Thymus (tissue), 11 donors: Measurements from ENCODE around the gene PHC2. TPM values are rescaled to one million over a fixed set of nuclear protein-coding genes. Genes with fewer than 3 reads are reported as not detected.
A peak's percentile ranks its signal among the peaks of the same experiment; 100 is the strongest.

ENCODE experiments used
- DNase-seq, 9 donors: peaks; one replicate each; pipeline ENCODE4 v3.0.0-alpha.2; 2013; ENCODE audit warnings: low spot score in 9 of 9, low read depth in 6 of 9, missing footprints in 1 of 9
- H3K27ac ChIP-seq, 2 donors: one replicate each; pipeline ENCODE4 v1.5.1; 2013; ENCODE audit warnings: control low read depth in 1 of 2, low read depth in 1 of 2, low read length in 1 of 2, mild to moderate bottlenecking in 1 of 2, moderate library complexity in 1 of 2
- H3K27me3 ChIP-seq, 2 donors: one replicate each; pipeline ENCODE4 v1.5.1; 2013; ENCODE audit warnings: low read length in 1 of 2; ENCODE audit not compliant: control insufficient read depth in 2 of 2, insufficient read depth in 1 of 2
- H3K36me3 ChIP-seq, 2 donors: one replicate each; pipeline ENCODE4 v1.5.1; 2013; ENCODE audit warnings: low read length in 1 of 2, mild to moderate bottlenecking in 1 of 2, moderate library complexity in 1 of 2; ENCODE audit not compliant: control insufficient read depth in 2 of 2, insufficient read depth in 2 of 2
- H3K4me1 ChIP-seq, 2 donors: one replicate each; pipeline ENCODE4 v1.5.1; 2013; ENCODE audit warnings: low read length in 2 of 2; ENCODE audit not compliant: control insufficient read depth in 2 of 2, insufficient read depth in 2 of 2
- H3K4me3 ChIP-seq, 2 donors: one replicate each; pipeline ENCODE4 v1.5.1; 2013; ENCODE audit warnings: low read length in 2 of 2, control low read depth in 1 of 2, mild to moderate bottlenecking in 1 of 2
- H3K9me3 ChIP-seq, 2 donors: one replicate each; pipeline ENCODE4 v1.5.1; 2013; ENCODE audit warnings: low read length in 1 of 2, mild to moderate bottlenecking in 1 of 2; ENCODE audit not compliant: control insufficient read depth in 2 of 2, insufficient read depth in 1 of 2
- WGBS: extraction: QIAGEN DNeasy Blood & Tissue Kit; methylation state at CpG from one replicate; pipeline ENCODE4 v1.1.7; 2013; 5-methylcytosine and 5-hydroxymethylcytosine counted together
- polyA plus RNA-seq: library from polyadenylated mRNA; stranded (reverse); fragments of 200-250 nt; gene quantifications from one replicate; pipeline ENCODE4 v1.2.3, GENCODE V29; 2013
- total RNA-seq: library from RNA; stranded (reverse); fragments of 120-200 nt; gene quantifications from one replicate; pipeline ENCODE4 v1.2.4, GENCODE V29; 2013
- donor health status: healthy.

Gene PHC2
- total and polyA plus RNA-seq, 2 donors: 35.0 to 79.0 TPM

GRCh38 chr1:33379631-33380354 lies 51.1 kb downstream of the PHC2 start:
- Histone ChIP-seq H3K4me3 (no peak overlapping the region), H3K36me3 (no peaks in the 10 kb centered on the region), H3K27me3 (no peaks in the 10 kb centered on the region), H3K9me3 (no peaks in the 10 kb centered on the region), H3K27ac (no peak overlapping the region), H3K4me1 (peaks cover 0 to 12% of the 10 kb centered on the region in 2 donors)
- no peak for DNase-seq
- WGBS: 92% methylated on average over 10 of the region's 10 CpGs

DNA sequence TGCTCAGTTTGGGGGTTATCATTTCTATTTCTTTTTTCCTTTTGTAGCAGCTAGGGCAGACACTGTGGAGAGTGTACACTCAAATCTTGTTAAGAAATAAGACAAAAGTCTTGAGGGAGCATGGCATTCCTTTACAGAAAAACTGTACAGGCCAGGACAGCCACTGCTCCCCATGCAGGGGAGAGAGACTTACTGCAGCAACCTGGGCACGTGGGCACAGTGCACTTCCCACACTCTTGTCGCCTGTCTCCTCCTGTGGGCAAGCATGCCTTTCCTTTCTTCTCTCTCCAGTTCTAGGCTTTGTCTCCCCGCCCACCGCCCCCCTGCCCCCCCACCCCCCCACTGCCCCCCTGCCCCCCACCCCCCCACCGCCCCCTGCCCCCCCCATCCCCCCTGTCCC lies 51.9 kb downstream of the PHC2 start:
- no peaks in the 10 kb centered on the region for H3K27me3 ChIP-seq
- H3K36me3 ChIP-seq: no peaks in the 10 kb centered on the region
- H3K4me1 ChIP-seq: peaks cover 0 to 12% of the 10 kb centered on the region in 2 donors
- H3K4me3 ChIP-seq: no peak overlapping the region
- no peaks in the 10 kb centered on the region for H3K9me3 ChIP-seq
- DNase-seq: no peak
- WGBS: 18% methylated on average over 3 of the region's 5 CpGs
- no peak overlapping the region for H3K27ac ChIP-seq

DNA sequence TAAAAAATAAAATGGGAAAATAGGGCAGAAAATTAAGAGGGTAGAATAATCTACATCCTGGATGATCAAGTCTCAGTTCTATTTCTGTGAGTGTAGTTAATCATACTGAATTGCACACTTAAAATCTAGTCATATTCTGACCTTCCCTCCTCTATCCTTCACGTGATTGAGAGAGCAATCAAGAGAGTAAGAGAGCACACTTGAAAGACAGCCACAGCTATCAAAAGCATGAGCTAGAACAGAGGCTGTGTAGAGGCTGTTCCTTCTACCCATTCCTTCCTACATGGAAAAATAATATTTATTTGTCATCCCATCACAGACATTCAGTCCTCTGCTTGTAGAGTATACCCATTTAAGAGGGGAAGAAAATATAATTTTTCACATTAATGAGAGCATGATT lies 52.4 kb downstream of the PHC2 start:
- no peaks in the 10 kb centered on the region for H3K27me3 ChIP-seq

DNA sequence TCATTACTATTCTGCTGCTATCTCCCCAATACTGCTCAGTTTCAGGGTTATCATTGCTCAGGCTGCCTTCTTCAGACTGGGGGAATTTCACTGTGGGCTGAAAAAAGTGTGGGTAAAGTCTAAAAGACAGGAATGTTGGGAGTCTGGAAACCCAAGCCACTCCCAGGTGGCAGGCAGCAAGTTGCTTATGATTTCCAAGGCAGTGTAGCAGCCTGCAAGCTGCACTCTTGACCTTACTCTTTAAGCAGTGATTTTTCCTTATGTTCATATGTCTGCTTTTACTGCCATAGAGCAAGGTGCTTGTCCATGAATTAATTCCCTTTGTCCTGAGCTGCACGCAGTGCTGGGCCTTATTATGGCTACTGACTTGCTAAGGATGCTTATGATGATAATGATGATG lies 53.1 kb downstream of the PHC2 start:
- no peak for DNase-seq
- no peak overlapping the region for H3K4me3 ChIP-seq
- H3K9me3 ChIP-seq: no peaks in the 10 kb centered on the region
- H3K36me3 ChIP-seq: no peaks in the 10 kb centered on the region
- WGBS: 97% methylated on average over 1 of the region's 1 CpG
- H3K27me3 ChIP-seq: no peaks in the 10 kb centered on the region
- H3K27ac ChIP-seq: no peak overlapping the region
- H3K4me1 ChIP-seq: peaks cover 0 to 12% of the 10 kb centered on the region in 2 donors

More for the DNA sequence above, 52.4 kb downstream of the PHC2 start:
- H3K4me3 ChIP-seq: no peak overlapping the region
- no peak for DNase-seq
- H3K36me3 ChIP-seq: no peaks in the 10 kb centered on the region
- WGBS: 47% methylated on average over 1 of the region's 1 CpG
- H3K4me1 ChIP-seq: peaks cover 0 to 12% of the 10 kb centered on the region in 2 donors
- H3K27ac ChIP-seq: no peak overlapping the region
- no peaks in the 10 kb centered on the region for H3K9me3 ChIP-seq

DNA sequence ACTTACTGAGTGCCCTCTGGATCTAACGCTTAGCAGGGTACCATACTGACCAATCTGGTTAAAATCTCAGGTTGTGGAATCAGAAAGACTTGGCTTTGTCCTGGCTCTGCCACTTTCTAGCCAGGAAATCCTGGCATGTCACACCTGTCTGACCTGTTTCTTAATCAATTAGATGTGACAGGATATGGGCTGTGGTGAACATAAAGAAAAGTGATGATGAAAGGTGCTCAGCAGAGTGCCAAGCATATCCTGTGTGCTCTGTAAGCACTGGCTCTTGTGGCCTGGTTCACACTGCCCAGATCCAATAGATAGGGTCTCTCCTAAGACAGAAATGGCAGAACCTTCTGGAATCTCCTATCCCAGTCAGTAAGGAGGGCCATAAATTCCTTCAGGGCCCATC lies 53.9 kb downstream of the PHC2 start:
- WGBS: 95% methylated on average over 1 of the region's 1 CpG
- Histone ChIP-seq H3K36me3 (no peaks in the 10 kb centered on the region), H3K9me3 (no peaks in the 10 kb centered on the region), H3K27ac (no peak overlapping the region), H3K4me1 (peaks cover 0 to 12% of the 10 kb centered on the region in 2 donors), H3K4me3 (no peak overlapping the region), H3K27me3 (no peaks in the 10 kb centered on the region)
- DNase-seq: peak in 1 of 9 donors; percentile 51

DNA sequence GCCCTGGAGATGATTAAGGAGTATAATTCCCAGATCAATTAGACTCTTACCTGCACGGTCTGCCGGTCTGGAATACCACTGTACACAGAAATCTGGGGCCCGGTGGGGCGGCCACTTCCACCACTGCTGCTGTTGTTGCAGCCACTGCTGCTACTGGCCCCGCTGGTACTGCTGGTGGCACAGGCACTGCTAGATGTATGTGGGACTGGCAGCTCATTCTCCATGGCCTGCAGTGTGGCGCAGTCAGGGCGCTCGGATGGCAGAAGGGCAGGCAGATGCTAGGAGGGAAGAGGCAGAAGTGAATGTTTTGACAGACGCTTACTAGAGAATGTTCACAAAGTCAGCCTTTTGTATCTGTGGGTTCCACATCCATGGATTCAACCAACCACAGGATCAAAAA lies 55.6 kb downstream of the PHC2 start:
- Histone ChIP-seq H3K27me3 (no peaks in the 10 kb centered on the region), H3K9me3 (no peaks in the 10 kb centered on the region), H3K4me3 (no peak overlapping the region), H3K27ac (no peak overlapping the region), H3K36me3 (no peaks in the 10 kb centered on the region), H3K4me1 (peaks cover 0 to 4% of the 10 kb centered on the region in 2 donors)
- DNase-seq: no peak
- 97% methylated on average over 9 of the region's 9 CpGs for WGBS

DNA sequence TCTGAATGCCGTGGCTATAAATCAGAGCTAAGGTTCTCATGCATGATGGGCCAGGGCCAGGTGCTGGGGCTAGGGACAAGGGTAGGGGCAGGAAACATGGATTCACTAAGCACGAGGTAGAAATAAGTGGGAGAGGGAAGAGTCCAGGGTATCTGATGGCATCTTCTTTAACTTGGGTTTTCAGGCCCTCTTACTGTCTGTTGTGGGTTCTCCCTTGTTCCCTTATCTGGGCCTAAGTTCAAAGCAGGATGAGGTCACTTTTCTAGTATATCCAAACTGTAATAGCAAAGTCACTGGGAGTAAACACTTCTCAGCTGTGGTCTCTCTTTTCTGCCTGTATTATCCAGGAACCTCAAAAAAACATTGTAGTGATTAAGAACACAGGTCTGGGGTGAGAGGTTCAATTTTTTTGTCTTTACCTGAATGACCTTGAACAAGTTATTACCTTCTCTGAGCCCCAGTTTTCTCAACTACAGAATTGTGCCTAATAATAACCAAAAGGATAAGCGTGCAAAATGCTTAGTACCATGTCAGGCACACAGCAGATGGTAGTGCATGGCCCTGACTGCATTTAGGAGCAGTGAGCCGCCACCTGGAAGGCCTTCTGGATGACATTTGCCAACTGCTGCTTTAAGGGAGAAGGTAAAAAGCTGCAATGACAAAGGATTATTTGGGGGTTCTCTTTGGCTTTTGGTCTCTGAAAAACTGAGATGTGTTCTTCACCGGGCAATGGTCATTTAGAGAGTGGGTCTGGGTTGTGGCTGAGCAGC lies 56.4 kb downstream of the PHC2 start:
- WGBS: 94% methylated on average over 5 of the region's 5 CpGs
- no peak for DNase-seq
- H3K4me1 ChIP-seq: peaks cover 0 to 4% of the 10 kb centered on the region in 2 donors
- H3K9me3 ChIP-seq: no peaks in the 10 kb centered on the region
- no peak overlapping the region for H3K4me3 ChIP-seq
- H3K27ac ChIP-seq: no peak overlapping the region
- no peaks in the 10 kb centered on the region for H3K27me3 ChIP-seq
- H3K36me3 ChIP-seq: no peaks in the 10 kb centered on the region

GRCh38 chr1:33373606-33374005 lies 57.3 kb downstream of the PHC2 start:
- no peak overlapping the region for H3K27ac ChIP-seq
- no peaks in the 10 kb centered on the region for H3K27me3 ChIP-seq
- WGBS: 97% methylated on average over 4 of the region's 4 CpGs
- no peak overlapping the region for H3K4me3 ChIP-seq
- DNase-seq: no peak
- no peaks in the 10 kb centered on the region for H3K9me3 ChIP-seq
- peaks cover 0 to 4% of the 10 kb centered on the region in 2 donors for H3K4me1 ChIP-seq
- no peaks in the 10 kb centered on the region for H3K36me3 ChIP-seq

DNA sequence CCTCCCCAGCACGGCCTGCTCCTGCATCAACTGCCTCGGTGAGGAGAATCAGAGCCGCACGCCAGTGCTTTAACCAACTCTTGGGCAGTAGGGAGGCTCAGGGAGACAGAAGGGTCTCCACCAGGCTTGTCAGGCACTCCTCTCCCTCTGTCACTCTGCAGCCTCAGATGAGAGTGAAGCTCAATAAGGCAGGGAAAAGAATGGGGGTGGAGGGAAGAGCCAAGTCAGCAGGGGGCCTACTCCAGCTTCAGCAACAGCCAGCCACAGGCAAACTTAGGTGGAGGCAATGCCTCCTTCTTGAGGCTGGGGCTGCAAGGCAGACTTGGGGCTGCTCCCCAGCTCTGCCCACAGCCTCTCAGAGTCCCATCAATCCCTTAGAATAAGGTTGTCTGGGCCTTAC lies 58.2 kb downstream of the PHC2 start:
- H3K27ac ChIP-seq: no peak overlapping the region
- DNase-seq: no peak
- WGBS: 97% methylated on average over 4 of the region's 4 CpGs
- H3K4me1 ChIP-seq: peaks cover 0 to 4% of the 10 kb centered on the region in 2 donors
- no peaks in the 10 kb centered on the region for H3K36me3 ChIP-seq
- H3K27me3 ChIP-seq: no peaks in the 10 kb centered on the region
- H3K9me3 ChIP-seq: no peaks in the 10 kb centered on the region
- no peak overlapping the region for H3K4me3 ChIP-seq
